Globus pallidus (tissue), 1 donor: Measurements from ENCODE around the gene SYT12.
"Not testable (repeated sequence)": the region's sequence is repeated elsewhere in the genome, so short reads cannot be mapped to it uniquely, and the experiment has no call there.

Source experiments
- DNase-seq: peaks from one replicate; pipeline ENCODE4 v3.0.0-alpha.2; 2015; ENCODE audit warnings: low spot score

Gene SYT12

GRCh38 chr11:66996609-66997273 is 26.2 kb upstream of the SYT12 start:
- no peak for DNase-seq

- no peak for DNase-seq
Observed at GRCh38 chr11:66999555-66999954, 23.4 kb upstream of the SYT12 start.

- no peak for DNase-seq
Observed at GRCh38 chr11:67001332-67001731, 21.6 kb upstream of the SYT12 start.

- DNase-seq: no peak
Observed at GRCh38 chr11:67002297-67002913, 20.5 kb upstream of the SYT12 start.

- no peak for DNase-seq
Observed at GRCh38 chr11:67002921-67003411, 20.0 kb upstream of the SYT12 start.

- not testable (repeated sequence) for DNase-seq
Observed at GRCh38 chr11:67005200-67005599, 17.7 kb upstream of the SYT12 start.

GRCh38 chr11:67006029-67006884 is 16.7 kb upstream of the SYT12 start:
- peak; percentile 11 for DNase-seq

- DNase-seq: no peak
Observed at GRCh38 chr11:67007126-67007525, 15.8 kb upstream of the SYT12 start.

- no peak for DNase-seq
Observed at GRCh38 chr11:67010296-67010905, 12.5 kb upstream of the SYT12 start.

- no peak for DNase-seq
Observed at GRCh38 chr11:67013511-67014045, 9.4 kb upstream of the SYT12 start.

- DNase-seq: no peak
Observed at GRCh38 chr11:67014343-67014742, 8.6 kb upstream of the SYT12 start.

- no peak for DNase-seq
Observed at GRCh38 chr11:67015048-67015447, 7.9 kb upstream of the SYT12 start.

- no peak for DNase-seq
Observed at GRCh38 chr11:67016550-67016949, 6.4 kb upstream of the SYT12 start.

- no peak for DNase-seq
Observed at GRCh38 chr11:67020949-67021348, 2.0 kb upstream of the SYT12 start.

- no peak for DNase-seq
Observed at GRCh38 chr11:67022341-67022933, 497 bp upstream of the SYT12 start.

- DNase-seq: no peak
Observed at GRCh38 chr11:67023957-67024353, 1.0 kb downstream of the SYT12 start.

- DNase-seq: no peak
Observed at GRCh38 chr11:67024410-67024809, 1.5 kb downstream of the SYT12 start.

GRCh38 chr11:67024966-67025365 is 2.0 kb downstream of the SYT12 start:
- DNase-seq: no peak

GRCh38 chr11:67025750-67026149 is 2.8 kb downstream of the SYT12 start:
- DNase-seq: no peak

- DNase-seq: no peak
Observed at GRCh38 chr11:67026941-67027340, 4.0 kb downstream of the SYT12 start.

- no peak for DNase-seq
Observed at GRCh38 chr11:67027483-67027930, 4.6 kb downstream of the SYT12 start.
